ENCODE measurements around the gene SCRN3.
A peak's percentile ranks its signal among the peaks of the same experiment; 100 is the strongest.

SCRN3 gene

DNA sequence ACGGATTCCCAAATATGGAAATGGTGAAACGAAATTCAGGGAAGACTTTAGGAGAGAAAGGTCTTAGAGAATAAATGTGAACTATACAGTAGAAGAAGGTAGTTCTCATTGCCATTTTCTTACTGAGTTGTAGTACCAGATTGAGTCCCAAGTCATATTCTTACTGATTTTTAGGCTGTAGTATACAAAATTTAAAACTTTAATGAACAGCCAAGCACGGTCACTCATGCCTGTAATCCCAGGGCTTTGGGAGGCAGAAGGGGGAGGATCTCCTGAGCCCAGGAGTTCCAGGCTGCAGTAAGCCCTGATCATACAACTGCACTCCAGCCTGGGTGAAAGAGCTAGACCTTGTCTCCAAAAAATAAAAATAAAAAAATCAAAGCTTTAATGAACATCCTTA is 2.2 kb downstream of the SCRN3 start:
- H3K36me3 ChIP-seq (ENCODE audit: low read length), result 0 out of 2 replicates have a peak, but pooled peaks cover 2% of the 10 kb centered on the region
- no peaks in the 10 kb centered on the region for H3K9me2 ChIP-seq (replicated peaks; ENCODE audit: insufficient read depth, low read length)
- H3K4me3 ChIP-seq (ENCODE audit: insufficient read depth, low read length, poor library complexity, severe bottlenecking), result no peak overlapping the region
- TF ChIP-seq EZH2phosphoT487 (conservative IDR thresholded peaks at IDR 0.05; ENCODE audit: low read length), result no peak
- TF ChIP-seq, protein P1, sequence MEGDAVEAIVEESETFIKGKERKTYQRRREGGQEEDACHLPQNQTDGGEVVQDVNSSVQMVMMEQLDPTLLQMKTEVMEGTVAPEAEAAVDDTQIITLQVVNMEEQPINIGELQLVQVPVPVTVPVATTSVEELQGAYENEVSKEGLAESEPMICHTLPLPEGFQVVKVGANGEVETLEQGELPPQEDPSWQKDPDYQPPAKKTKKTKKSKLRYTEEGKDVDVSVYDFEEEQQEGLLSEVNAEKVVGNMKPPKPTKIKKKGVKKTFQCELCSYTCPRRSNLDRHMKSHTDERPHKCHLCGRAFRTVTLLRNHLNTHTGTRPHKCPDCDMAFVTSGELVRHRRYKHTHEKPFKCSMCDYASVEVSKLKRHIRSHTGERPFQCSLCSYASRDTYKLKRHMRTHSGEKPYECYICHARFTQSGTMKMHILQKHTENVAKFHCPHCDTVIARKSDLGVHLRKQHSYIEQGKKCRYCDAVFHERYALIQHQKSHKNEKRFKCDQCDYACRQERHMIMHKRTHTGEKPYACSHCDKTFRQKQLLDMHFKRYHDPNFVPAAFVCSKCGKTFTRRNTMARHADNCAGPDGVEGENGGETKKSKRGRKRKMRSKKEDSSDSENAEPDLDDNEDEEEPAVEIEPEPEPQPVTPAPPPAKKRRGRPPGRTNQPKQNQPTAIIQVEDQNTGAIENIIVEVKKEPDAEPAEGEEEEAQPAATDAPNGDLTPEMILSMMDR (IDR thresholded peaks at IDR 0.05; ENCODE audit: insufficient read depth, low read length, poor library complexity, severe bottlenecking), result no peak
- no peaks in the 10 kb centered on the region for H3K27me3 ChIP-seq (ENCODE audit: low read length)
- H3F3A ChIP-seq (ENCODE audit: insufficient read depth), result peaks cover 17% of the 10 kb centered on the region
- H3K9me3 ChIP-seq (ENCODE audit: insufficient read depth, low read length), result no peaks in the 10 kb centered on the region
- H4K20me1 ChIP-seq (ENCODE audit: low read depth, low read length), result no peaks in the 10 kb centered on the region
- no peak overlapping the region for H3K4me2 ChIP-seq (ENCODE audit: low read depth, low read length, poor library complexity, severe bottlenecking)
- H3K27ac ChIP-seq (ENCODE audit: low read depth, low read length), result no peak overlapping the region
- H3K9ac ChIP-seq (ENCODE audit: low read length), result no peak overlapping the region
- H3K79me2 ChIP-seq (ENCODE audit: insufficient read depth, low read length), result peaks cover 26% of the 10 kb centered on the region
- no peak overlapping the region for H2AFZ ChIP-seq (ENCODE audit: low read depth, low read length, severe bottlenecking)

DNA sequence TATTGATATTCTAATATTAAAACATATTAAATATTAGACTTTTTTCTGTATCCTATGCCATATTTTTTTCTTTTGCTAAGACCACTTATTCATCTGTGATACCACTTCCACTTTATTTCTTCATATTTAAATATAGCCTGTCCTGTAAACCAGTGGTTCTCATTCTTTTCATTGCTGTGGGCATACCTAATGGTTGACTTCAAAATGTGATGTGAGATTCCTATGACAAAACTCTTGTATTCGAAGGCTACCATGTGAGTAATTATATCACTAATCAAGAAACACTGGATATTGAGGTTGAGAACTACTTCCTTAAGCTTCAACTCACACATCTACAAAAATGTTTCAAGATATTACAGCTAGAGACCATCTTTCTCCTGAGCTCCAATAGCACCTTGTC is 3.6 kb downstream of the SCRN3 start:
- Histone ChIP-seq H4K20me1 (ENCODE audit: low read depth, low read length) (no peaks in the 10 kb centered on the region), H3K4me3 (ENCODE audit: insufficient read depth, low read length, poor library complexity, severe bottlenecking) (no peak overlapping the region), H2AFZ (ENCODE audit: low read depth, low read length, severe bottlenecking) (no peak overlapping the region), H3K79me2 (ENCODE audit: insufficient read depth, low read length) (peaks cover 13% of the 10 kb centered on the region), H3K9me2 (replicated peaks; ENCODE audit: insufficient read depth, low read length) (no peaks in the 10 kb centered on the region), H3K9ac (ENCODE audit: low read length) (no peak overlapping the region), H3F3A (ENCODE audit: insufficient read depth) (peaks cover 17% of the 10 kb centered on the region), H3K4me2 (ENCODE audit: low read depth, low read length, poor library complexity, severe bottlenecking) (peak overlapping the region; percentile 7), H3K36me3 (ENCODE audit: low read length) (peaks cover 8% of the 10 kb centered on the region; the same call in 1 of the 2 replicates), H3K9me3 (ENCODE audit: insufficient read depth, low read length) (no peaks in the 10 kb centered on the region), H3K27me3 (ENCODE audit: low read length) (no peaks in the 10 kb centered on the region), H3K27ac (ENCODE audit: low read depth, low read length) (no peak overlapping the region)
- TF ChIP-seq EZH2phosphoT487 (conservative IDR thresholded peaks at IDR 0.05; ENCODE audit: low read length), result no peak
- TF ChIP-seq, protein P1 (IDR thresholded peaks at IDR 0.05; ENCODE audit: insufficient read depth, low read length, poor library complexity, severe bottlenecking), result no peak

DNA sequence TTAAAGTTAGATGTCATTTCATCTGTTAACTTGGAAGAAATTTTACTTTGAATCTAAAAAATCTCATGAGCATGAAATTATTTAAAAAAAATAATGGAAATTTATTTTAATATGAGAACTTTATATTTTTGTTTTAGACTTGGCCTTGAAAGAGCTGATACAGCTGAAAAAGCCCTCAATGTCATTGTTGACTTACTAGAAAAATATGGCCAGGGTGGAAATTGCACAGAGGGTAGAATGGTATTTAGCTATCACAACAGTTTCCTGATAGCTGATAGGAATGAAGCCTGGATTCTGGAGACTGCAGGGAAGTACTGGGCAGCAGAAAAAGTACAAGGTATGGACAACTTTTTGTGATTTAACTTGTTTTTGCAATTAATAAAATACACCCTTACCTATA is 5.3 kb downstream of the SCRN3 start:
- peaks cover 8% of the 10 kb centered on the region; the same call in 1 of the 2 replicates for H3K36me3 ChIP-seq (ENCODE audit: low read length)
- no peaks in the 10 kb centered on the region for H3K9me2 ChIP-seq (replicated peaks; ENCODE audit: insufficient read depth, low read length)
- no peak overlapping the region for H3K4me2 ChIP-seq (ENCODE audit: low read depth, low read length, poor library complexity, severe bottlenecking)
- TF ChIP-seq, protein P1 (IDR thresholded peaks at IDR 0.05; ENCODE audit: insufficient read depth, low read length, poor library complexity, severe bottlenecking), result no peak
- no peak for TF ChIP-seq EZH2phosphoT487 (conservative IDR thresholded peaks at IDR 0.05; ENCODE audit: low read length)
- no peak overlapping the region for H2AFZ ChIP-seq (ENCODE audit: low read depth, low read length, severe bottlenecking)
- no peak overlapping the region for H3K4me3 ChIP-seq (ENCODE audit: insufficient read depth, low read length, poor library complexity, severe bottlenecking)
- no peaks in the 10 kb centered on the region for H4K20me1 ChIP-seq (ENCODE audit: low read depth, low read length)
- no peaks in the 10 kb centered on the region for H3K9me3 ChIP-seq (ENCODE audit: insufficient read depth, low read length)
- no peaks in the 10 kb centered on the region for H3K79me2 ChIP-seq (ENCODE audit: insufficient read depth, low read length)
- H3K27ac ChIP-seq (ENCODE audit: low read depth, low read length), result no peak overlapping the region
- peaks cover 17% of the 10 kb centered on the region for H3F3A ChIP-seq (ENCODE audit: insufficient read depth)
- no peak overlapping the region for H3K9ac ChIP-seq (ENCODE audit: low read length)
- no peaks in the 10 kb centered on the region for H3K27me3 ChIP-seq (ENCODE audit: low read length)
